Activated B cell treated with CpG ODN at 0.5 μM for 24 hours (primary cell): ENCODE results near the gene WNT7A. TPM values are rescaled to one million over a fixed set of nuclear protein-coding genes. Genes with fewer than 3 reads are reported as not detected.
"Not testable (repeated sequence)": the region's sequence is repeated elsewhere in the genome, so short reads cannot be mapped to it uniquely, and the experiment has no call there.

Experiments used
- ATAC-seq: fragments of 200-7000 bp; cut with Tn5 transposase; one replicate; pipeline ENCODE4 v1.10.0; 2021; ENCODE audit warnings: low read depth, mild to moderate bottlenecking, moderate library complexity
- CTCF ChIA-PET: fragments of 350-600 bp; sonication (Branson Sonifier 250); formaldehyde crosslinking; loops from one replicate; lab custom pipeline; 2021; ENCODE audit warnings: antibody characterized with exemption; lab: Charles Lee
- POLR2A ChIA-PET: fragments of 350-600 bp; sonication (Branson Sonifier 250); formaldehyde crosslinking; loops from one replicate; lab custom pipeline; 2021; ENCODE audit warnings: antibody characterized with exemption; lab: Charles Lee
- DNase-seq: peaks from one replicate; pipeline ENCODE4 v3.0.0; 2022
- H3K27ac Mint-ChIP-seq: one replicate; pipeline ENCODE4 v1.8.0; 2020; ENCODE audit warnings: mixed read lengths
- H3K27me3 Mint-ChIP-seq: one replicate; pipeline ENCODE4 v1.8.0; 2021; ENCODE audit warnings: mixed read lengths
- H3K36me3 Mint-ChIP-seq: one replicate; pipeline ENCODE4 v1.8.0; 2021; ENCODE audit warnings: low read depth, mixed read lengths
- H3K4me1 Mint-ChIP-seq: one replicate; pipeline ENCODE4 v1.8.0; 2021; ENCODE audit warnings: mixed read lengths
- H3K4me3 Mint-ChIP-seq: one replicate; pipeline ENCODE4 v1.8.0; 2020; ENCODE audit warnings: mild to moderate bottlenecking, mixed read lengths
- H3K9me3 Mint-ChIP-seq: one replicate; pipeline ENCODE4 v1.8.0; 2020; ENCODE audit warnings: mixed read lengths
- intact Hi-C: fragments of 100-400 bp; cut with micrococcal nuclease; formaldehyde crosslinking; loops from one replicate; pipeline ENCODE4 v1.15.1; 2024
- total RNA-seq: library from RNA; stranded (reverse); gene quantifications from 2 replicates; pipeline ENCODE4 v1.2.3, GENCODE V29; 2022
- TF ChIP-seq, protein P1 (sequence below): fragments of 200-600 bp; IDR thresholded peaks from one replicate; pipeline ENCODE4 v1.8.0; 2022; ENCODE audit warnings: antibody characterized with exemption, mild to moderate bottlenecking

Gene WNT7A
- total RNA-seq, 1 donor from 2014 or later, result not detected

DNA sequence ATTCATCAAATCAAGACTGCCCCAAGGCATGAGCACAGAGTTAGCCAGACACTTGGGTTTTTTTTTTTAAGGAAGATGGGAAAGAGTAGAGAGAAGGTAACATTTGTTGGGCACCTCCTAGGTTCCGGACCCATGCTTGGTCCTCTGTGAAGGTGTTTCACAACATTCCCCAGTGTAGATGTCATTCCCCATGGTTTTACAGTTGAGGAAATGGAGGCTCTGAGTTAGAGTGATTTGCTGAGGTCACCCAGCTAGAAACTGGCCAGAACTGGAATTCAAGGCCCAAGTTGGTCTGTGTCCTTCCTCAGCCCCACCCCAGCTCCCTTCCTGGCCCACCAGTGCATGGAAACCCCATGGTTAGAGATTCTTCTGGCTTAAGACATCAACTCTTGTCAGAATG, 19.9 kb downstream of the WNT7A start:
- ATAC-seq (no peak), DNase-seq (no peak)
- intact Hi-C loops, result no loop called here
- H3K4me1 Mint-ChIP-seq, result no peaks in the 10 kb centered on the region
- peaks cover 42% of the 10 kb centered on the region for H3K27me3 Mint-ChIP-seq
- H3K9me3 Mint-ChIP-seq, result no peaks in the 10 kb centered on the region
- CTCF ChIA-PET, result no interaction called here
- no peak overlapping the region for H3K27ac Mint-ChIP-seq
- no peak overlapping the region for H3K4me3 Mint-ChIP-seq
- H3K36me3 Mint-ChIP-seq, result no peaks in the 10 kb centered on the region
- TF ChIP-seq, protein P1, sequence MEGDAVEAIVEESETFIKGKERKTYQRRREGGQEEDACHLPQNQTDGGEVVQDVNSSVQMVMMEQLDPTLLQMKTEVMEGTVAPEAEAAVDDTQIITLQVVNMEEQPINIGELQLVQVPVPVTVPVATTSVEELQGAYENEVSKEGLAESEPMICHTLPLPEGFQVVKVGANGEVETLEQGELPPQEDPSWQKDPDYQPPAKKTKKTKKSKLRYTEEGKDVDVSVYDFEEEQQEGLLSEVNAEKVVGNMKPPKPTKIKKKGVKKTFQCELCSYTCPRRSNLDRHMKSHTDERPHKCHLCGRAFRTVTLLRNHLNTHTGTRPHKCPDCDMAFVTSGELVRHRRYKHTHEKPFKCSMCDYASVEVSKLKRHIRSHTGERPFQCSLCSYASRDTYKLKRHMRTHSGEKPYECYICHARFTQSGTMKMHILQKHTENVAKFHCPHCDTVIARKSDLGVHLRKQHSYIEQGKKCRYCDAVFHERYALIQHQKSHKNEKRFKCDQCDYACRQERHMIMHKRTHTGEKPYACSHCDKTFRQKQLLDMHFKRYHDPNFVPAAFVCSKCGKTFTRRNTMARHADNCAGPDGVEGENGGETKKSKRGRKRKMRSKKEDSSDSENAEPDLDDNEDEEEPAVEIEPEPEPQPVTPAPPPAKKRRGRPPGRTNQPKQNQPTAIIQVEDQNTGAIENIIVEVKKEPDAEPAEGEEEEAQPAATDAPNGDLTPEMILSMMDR, result no peak
- POLR2A ChIA-PET, result no interaction called here

DNA sequence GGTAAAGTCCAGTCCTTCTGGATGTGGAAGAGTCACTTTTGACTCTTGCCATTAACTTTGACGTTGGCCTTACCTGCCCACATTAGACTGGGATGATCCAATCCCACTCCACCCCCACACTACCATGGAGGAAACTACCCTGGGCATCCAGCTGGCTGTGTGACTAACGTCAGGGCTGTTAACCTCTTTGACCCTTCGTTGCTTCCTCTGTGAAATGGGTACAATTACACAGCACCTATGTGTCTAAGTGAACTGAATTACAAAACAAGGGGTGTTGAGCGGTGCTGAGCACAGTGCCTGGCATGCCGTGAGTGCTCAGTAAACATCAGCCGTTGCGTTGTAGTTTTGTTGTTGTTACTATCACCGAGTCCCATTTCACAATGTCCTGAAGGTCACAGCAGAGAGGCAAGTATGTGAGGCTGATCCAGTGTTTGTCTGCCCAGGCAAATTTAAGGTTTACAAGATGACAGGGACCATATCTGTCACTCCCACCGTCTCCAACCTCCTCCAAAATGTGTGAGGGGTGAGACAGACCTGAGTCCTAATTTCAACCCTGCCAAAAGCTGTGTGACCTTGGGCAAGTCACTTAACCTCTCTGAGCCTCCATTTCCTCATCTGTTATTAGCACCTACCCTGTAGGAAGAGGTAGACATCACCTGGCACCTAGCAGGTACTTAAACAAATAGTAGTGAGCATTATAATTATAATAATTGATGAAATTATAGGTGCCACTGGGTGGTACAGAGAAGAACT, 20.9 kb downstream of the WNT7A start:
- H3K4me3 Mint-ChIP-seq, result no peak overlapping the region
- H3K36me3 Mint-ChIP-seq, result no peaks in the 10 kb centered on the region
- H3K4me1 Mint-ChIP-seq, result no peaks in the 10 kb centered on the region
- no peak overlapping the region for H3K27ac Mint-ChIP-seq
- peaks cover 40% of the 10 kb centered on the region for H3K27me3 Mint-ChIP-seq
- DNase-seq, result no peak
- H3K9me3 Mint-ChIP-seq, result no peaks in the 10 kb centered on the region
- intact Hi-C loops, result no loop called here
- TF ChIP-seq, protein P1, result no peak
- ATAC-seq, result no peak
- CTCF ChIA-PET, result no interaction called here
- POLR2A ChIA-PET, result no interaction called here

DNA sequence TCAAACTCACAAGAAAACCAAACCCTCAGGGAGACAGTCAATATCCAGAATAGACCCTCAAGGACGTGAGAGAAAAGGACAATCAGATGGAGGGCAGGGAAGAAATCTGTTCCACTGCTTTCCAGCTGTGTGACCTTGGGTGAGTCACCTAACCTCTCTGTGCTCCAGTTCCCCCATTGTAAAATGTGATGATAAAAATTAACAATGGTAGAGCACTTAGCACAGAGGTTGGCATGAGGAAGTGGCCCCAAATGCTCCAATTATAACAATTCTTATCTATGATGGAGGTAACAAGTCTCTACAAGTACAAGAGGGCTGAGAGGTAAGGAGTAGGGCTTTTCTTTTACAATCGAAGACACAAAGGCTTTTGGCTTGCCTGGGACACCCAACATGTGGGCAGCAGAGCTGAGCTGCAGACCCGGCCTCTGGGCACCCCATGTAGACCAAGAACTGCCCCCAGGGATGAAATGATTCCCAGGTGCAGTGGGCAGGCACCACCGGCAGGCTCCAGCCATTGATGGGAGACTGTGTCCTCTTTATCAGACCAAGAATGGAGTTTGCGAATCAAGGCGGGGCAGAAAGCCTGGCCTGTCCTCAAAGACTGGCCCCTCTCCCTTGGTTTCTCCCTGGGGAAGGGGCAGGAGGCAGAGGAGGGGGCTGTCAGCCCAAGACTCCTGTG, 22.0 kb downstream of the WNT7A start:
- POLR2A ChIA-PET, result no interaction called here
- ATAC-seq (no peak), DNase-seq (no peak)
- Mint-ChIP-seq H3K4me3 (no peak overlapping the region), H3K36me3 (no peaks in the 10 kb centered on the region), H3K27ac (no peak overlapping the region), H3K27me3 (peaks cover 33% of the 10 kb centered on the region), H3K4me1 (no peaks in the 10 kb centered on the region), H3K9me3 (no peaks in the 10 kb centered on the region)
- TF ChIP-seq, protein P1, result no peak
- CTCF ChIA-PET, result no interaction called here
- intact Hi-C loops, result no loop called here

DNA sequence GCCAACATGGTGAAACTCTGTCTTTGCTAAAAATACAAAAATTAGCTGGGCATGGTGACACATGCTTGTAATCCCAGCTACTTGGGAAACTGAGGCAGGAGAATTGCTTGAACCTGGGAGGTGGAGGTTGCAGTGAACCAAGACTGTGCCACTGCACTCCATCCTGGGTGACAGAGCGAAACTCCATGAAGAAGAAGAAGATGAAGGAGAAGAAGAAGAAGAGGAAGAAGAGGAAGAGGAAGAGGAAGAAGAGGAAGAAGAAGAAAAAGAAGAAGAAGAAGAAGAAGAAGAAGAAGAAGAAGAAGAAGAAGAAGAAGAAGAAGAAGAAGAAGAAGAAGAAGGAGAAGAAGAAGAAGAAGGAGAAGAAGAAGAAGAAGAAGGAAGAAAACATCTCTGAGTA, 23.2 kb downstream of the WNT7A start:
- H3K27ac Mint-ChIP-seq, intact Hi-C loops, CTCF ChIA-PET, ATAC-seq, H3K36me3 Mint-ChIP-seq, H3K4me3 Mint-ChIP-seq, H3K4me1 Mint-ChIP-seq, POLR2A ChIA-PET, H3K9me3 Mint-ChIP-seq, DNase-seq: not testable (repeated sequence)
- H3K27me3 Mint-ChIP-seq, result peaks cover 32% of the 10 kb centered on the region

DNA sequence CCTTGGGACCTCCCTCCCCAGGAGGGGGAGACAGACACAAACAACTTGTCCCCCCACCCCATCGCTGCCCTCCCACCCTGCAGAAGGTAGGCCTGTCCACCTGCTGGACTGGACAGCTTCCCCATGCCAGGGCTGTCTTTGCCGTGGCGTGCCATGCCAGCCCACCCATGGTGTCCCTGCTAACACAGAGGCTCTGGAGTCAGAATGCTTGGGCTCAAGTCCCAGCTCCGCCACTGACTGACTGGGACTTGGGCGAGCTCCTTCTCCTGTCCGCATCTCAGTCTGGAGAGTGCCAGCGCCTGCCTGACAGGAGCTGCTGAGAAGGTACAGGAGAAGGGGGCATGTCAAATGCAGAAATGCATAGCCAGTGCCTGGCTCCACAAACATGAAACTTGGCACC, 23.9 kb downstream of the WNT7A start:
- POLR2A ChIA-PET, result no interaction called here
- TF ChIP-seq, protein P1, result no peak
- no peaks in the 10 kb centered on the region for H3K4me1 Mint-ChIP-seq
- H3K4me3 Mint-ChIP-seq, result no peak overlapping the region
- intact Hi-C loops, result no loop called here
- H3K9me3 Mint-ChIP-seq, result no peaks in the 10 kb centered on the region
- no peak overlapping the region for H3K27ac Mint-ChIP-seq
- CTCF ChIA-PET, result no interaction called here
- H3K36me3 Mint-ChIP-seq, result no peaks in the 10 kb centered on the region
- peaks cover 32% of the 10 kb centered on the region for H3K27me3 Mint-ChIP-seq
- ATAC-seq, result no peak
- no peak for DNase-seq
